HL-60/S4 treated with phorbol 12-myristate 13-acetate at 8.2 ng/mL for 4 days and 3 days (cell line): ENCODE measurements around the gene BAZ2B.
"Not testable (repeated sequence)": the region's sequence is repeated elsewhere in the genome, so short reads cannot be mapped to it uniquely, and the experiment has no call there.

Source experiments
- in situ Hi-C: fragments of 300-500 bp; cut with MboI; formaldehyde crosslinking; loops from 2 replicates; pipeline ENCODE4 v1.15.0; 2022; ENCODE audit warnings: low sequenced_read_pairs

BAZ2B gene, protein sequence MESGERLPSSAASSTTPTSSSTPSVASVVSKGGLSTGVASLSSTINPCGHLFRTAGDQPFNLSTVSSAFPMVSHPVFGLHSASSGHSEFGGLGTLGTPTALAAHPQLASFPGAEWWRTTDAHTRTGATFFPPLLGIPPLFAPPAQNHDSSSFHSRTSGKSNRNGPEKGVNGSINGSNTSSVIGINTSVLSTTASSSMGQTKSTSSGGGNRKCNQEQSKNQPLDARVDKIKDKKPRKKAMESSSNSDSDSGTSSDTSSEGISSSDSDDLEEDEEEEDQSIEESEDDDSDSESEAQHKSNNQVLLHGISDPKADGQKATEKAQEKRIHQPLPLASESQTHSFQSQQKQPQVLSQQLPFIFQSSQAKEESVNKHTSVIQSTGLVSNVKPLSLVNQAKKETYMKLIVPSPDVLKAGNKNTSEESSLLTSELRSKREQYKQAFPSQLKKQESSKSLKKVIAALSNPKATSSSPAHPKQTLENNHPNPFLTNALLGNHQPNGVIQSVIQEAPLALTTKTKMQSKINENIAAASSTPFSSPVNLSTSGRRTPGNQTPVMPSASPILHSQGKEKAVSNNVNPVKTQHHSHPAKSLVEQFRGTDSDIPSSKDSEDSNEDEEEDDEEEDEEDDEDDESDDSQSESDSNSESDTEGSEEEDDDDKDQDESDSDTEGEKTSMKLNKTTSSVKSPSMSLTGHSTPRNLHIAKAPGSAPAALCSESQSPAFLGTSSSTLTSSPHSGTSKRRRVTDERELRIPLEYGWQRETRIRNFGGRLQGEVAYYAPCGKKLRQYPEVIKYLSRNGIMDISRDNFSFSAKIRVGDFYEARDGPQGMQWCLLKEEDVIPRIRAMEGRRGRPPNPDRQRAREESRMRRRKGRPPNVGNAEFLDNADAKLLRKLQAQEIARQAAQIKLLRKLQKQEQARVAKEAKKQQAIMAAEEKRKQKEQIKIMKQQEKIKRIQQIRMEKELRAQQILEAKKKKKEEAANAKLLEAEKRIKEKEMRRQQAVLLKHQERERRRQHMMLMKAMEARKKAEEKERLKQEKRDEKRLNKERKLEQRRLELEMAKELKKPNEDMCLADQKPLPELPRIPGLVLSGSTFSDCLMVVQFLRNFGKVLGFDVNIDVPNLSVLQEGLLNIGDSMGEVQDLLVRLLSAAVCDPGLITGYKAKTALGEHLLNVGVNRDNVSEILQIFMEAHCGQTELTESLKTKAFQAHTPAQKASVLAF (N-terminal part only)

DNA sequence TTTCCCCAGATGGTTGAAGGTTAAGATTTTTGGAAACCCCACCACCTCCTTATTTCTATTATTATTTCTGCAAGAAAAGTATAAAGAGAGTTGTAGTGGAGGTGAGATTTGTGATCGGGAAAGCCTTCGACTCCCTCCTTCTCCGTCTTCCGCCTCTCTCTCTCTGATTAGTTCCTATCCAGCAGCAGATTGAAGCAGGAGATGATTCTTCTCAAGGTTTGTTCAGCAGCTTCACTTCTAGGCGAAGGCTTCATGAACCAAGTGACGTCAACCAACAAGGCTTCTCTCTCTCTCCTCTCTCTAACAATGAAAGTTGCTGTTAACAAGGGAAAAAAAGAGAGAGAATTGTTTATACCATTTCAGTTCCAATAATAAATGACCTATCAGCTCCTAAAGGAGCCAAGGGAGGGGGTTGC, at the start of gene BAZ2B:
BAZ2B (minus strand) TSS at position 263 of the 416 bp plus-strand sequence. CDS start 137,829 bp downstream, outside the sequence.
- in situ Hi-C loops: no loop called here

DNA sequence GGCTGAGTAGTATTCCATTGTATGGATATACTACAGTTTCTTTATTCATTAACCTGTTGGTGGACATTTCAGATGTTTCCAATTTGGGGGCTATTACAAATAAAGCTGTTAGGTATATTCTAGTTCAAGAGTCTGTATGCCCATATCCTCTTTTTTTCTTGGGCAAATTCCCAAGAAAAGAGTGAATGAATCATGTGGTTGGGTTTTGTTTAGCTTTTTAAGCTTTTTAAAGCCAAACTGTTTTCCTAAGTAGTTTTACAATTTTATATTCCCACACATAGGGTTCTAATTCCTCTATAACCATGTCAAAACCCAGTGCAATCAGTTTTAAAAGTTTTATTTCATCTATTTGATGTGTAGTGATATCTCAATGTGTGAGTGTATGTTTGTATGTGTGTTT, 44.9 kb upstream of the BAZ2B start:
- in situ Hi-C loops: no loop called here

DNA sequence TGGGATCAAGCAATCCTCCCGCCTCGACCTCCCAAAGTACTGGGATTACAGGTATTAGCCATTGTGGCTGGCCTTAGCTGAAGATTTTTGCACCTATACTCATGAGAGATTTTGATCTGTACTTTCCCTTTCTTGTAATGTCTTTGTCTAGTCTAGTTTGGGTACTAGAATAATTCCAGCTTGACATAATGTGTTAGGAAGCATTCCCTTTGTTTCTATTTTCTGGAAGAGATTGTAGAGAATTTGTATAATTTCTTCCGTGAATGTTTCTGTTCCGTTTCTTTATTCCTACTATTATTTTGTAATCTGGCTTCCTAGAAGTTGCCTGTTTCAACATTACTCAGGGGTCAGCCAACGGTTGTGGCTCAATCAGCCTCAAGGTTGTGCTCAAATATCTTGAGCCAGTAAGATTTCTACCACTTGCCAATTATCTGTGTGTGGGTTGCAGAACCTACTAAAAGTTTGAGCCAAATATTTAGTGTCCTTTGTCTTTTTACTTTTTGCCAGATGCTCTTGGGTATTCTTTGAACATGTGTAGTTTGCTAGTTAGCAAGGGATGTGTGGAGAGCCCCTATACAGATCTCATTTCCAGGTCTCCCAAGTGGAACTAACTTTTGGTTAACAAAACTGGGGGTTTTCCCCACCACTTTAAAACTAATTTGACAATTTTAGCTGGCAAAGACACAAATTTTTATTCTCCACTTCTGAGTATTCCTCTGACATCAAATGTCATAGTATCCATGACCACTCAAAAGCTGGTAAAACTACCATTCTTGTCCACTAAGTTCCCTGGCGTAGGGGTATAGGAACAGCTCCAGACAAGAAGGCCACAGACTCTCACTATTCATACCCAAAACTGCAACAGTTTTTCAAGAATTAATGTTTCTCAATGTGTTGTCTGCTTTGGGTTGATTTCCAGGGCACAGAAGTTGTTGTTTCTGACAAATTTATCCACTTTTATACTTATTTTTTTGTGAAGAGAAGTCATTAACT, 42.8 kb upstream of the BAZ2B start:
- in situ Hi-C loops: no loop called here

DNA sequence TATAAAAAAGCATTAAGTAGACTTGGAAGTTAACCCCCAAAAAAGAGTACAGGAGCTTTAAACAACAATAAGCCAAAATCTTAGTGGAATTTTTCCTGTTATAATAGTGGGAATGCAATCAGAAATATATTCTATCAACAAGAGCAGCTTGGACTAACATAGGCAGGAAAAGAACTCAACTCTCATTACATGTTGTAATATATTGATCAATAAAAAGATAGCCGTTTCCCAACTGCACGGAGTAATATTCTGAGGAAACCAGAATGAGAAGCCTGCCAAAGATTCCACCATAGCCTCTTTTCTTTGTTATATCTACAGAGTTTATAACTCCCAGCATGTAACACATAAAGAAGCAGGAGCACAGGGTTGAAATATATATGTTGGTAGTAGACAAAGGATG, 37.6 kb upstream of the BAZ2B start:
- in situ Hi-C loops: no loop called here

DNA sequence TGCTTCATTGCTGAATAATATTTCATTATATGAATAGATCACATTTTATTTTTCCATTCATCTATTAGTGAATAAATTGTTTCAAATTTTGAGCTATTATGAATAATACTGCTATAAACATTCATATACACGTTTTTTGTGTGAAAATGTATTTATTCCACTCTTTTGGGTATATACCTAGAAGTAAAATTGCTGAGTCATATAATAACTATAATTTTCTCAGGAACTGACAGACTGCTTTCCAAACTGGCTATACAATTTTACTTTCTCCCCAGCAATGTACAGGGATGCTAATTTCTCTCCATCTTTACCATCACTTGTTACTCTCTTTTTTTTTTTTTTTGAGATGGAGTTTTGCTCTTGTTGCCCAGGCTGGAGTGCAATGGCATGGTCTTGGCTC, 35.5 kb upstream of the BAZ2B start:
- in situ Hi-C loops: no loop called here

DNA sequence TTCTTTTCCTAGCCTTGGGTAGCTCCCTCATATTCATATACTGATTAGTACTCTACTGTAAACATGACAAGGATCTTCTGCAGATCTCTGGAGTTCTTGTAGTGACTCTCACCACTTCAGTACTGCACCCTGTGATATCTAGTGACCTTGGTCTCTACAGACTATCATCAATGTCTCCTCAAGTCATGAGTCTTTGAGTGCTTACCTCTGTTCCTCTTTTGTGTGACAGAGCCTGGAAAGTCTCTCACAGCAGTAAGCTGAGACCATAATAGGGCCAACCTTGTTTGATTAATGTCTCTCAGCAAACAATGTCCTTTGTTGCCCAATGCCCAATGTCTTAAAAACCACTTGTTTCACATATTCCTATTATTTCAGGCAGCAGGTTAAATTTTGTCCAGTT, 34.2 kb upstream of the BAZ2B start:
- in situ Hi-C loops: no loop called here

DNA sequence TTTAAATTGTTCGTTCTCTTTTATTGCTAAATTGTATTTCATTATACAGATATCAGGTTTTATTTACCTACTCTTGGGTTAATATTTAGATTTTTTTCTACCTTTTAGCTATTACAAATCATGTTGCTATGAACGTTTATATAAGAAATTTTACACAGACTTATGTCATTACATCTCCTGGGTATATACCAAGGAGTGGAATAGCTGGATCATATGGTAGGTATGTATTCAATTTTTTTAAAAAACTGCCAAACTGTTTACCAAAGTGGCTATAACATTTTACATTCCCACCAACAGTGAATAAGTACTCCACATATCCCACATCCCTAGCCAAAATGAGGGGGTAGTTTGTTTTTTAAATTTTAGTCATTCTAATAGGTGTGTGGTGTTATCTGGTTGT, 32.3 kb upstream of the BAZ2B start:
- in situ Hi-C loops: no loop called here

DNA sequence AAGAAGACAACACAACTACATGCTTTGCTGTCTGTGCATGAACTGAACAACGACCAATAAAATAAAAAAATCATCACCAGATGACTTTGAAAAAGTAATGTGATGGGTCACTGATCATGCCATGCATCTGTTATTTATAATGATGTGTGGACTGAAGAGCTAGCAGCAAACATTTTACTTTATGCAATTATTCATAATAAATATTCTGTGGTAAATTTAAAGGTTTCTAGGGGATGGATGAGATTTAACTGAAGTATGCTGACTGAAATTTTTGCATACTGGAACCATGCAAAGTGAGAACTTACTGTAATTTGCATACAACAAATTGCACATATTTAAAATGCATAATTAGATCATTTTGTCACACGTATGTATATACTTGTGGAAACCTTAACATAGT, 31.3 kb upstream of the BAZ2B start:
- in situ Hi-C loops: no loop called here

DNA sequence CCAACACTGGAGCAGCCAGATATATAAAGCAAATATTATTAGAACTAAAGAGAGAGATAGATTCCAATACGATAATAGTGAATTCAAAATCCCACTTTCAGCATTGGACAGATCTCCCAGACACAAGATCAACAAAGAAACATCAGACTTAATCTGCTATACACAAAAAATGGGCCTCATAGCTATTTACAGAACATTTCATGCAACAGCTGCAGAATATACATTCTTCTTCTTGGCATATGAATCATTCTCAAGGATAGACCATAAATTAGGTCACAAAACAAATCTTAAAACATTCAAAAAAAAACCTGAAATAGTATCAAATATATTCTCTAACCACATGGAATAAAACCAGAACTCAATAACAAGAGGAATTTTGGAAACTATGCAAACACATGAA, 23.8 kb upstream of the BAZ2B start:
- in situ Hi-C loops: no loop called here

DNA sequence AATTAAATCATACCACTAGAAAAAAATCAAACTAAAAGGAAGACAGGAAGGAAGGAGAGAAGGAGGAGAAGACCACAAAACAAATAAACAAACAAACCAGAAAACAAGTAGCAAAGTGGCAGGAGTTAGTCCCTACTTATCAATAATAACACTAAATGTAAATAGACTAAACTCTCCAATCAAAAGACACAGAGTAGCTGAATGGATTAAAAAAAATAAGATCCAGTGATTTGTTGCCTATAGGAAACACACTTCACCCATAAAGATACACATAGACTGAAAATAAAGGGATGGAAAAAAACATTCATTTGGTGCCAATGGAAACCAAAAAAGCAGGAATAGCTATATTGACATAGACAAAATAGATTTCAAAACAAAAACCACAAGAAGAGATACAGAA, 23.4 kb upstream of the BAZ2B start:
- in situ Hi-C loops: no loop called here

DNA sequence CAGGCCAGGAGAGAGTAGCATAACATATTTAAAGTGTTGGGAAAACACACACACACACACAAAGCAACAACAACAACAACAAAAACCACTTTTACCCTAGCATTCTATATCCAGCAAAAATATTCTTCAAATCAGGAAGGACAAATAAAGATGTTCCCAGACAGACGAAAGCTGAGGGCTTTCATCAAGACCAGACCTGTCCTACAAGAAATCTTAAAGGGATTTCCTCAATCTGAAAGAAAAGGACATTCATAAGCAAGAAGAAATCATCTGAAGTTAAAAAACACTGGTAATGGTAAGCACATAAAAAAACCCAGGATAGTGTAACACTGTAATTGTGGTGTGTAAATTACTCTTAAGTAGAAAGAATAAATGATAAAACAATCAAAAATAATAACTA, 22.7 kb upstream of the BAZ2B start:
- in situ Hi-C loops: no loop called here

DNA sequence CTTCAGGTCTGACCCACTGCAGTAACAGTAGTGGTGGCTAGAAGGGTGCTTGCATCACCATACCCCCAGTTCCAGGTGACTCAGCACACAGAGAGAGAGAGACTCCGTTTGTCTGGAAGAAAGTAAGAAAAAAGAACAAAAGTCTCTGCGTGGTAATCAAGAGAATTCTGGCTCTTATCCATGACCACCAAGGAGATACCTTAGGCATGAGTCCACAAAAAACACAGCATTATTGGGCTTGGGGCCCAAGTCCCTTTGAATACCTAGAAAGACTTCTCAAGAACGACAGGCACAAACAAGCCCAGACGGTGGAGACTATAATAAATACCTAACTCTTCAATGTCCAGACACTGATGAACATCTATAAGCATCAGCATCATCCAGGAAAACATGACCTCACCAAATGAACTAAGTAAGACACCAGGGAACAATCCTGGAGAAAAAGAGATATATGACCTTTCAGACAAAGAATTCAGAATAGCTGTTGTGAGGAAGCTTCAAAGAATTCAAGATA, 21.7 kb upstream of the BAZ2B start:
- in situ Hi-C loops: no loop called here

DNA sequence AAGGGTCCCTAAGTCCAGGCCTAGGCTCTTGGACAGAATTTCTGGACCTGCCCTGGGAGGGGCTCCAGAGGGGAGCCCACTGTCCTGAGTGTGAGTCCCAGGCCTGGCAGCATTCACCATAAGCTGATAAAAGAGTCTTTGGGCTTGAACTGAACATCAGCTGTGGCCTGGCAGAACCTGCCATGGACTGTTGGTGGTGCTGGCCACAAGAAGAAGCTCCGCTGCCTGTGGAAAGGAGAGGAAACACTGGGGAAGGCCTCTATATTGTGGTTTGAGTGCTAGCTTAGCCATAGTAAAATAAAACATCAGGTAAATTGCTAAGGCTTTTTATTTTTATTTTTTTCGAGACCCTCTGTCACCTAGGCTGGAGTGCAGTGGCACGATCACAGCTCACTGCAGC, 20.9 kb upstream of the BAZ2B start:
- in situ Hi-C loops: no loop called here

DNA sequence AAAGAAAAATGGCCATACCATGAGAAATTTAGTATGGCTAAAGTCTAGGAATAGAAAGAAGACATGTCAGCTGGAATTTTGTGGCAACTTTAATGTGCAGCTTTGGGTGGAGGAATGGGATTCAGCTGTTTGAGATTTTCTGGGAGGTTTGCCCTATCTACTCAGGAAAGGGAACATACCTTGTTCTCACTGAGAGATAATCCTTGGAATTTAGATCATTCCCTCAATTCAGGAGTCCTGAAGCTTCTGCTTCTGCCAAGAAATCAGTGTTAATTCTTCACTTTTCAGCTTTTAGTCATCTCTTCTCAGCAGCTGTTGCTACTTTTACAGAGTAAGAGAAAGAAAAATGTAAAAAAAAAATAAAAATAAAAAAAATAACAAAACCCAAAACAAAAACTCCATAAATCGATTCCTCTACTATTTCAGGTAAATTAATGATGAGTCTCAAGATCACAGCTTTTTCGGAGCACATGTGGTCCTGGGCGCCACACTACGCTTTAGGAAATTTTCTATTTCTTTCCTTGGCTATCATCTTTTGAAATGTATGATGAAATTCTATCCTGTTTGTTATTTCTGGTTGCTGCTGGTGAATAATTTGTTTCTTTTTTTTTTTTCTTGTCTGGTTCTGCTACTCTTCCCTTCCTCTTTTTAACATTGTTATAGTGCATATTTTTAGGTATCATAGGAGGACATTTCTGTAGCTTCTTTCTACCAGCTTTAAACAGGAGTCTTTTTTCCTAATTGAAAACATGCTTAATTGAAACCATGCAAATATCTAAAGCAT, 18.9 kb upstream of the BAZ2B start:
- in situ Hi-C loops: no loop called here

DNA sequence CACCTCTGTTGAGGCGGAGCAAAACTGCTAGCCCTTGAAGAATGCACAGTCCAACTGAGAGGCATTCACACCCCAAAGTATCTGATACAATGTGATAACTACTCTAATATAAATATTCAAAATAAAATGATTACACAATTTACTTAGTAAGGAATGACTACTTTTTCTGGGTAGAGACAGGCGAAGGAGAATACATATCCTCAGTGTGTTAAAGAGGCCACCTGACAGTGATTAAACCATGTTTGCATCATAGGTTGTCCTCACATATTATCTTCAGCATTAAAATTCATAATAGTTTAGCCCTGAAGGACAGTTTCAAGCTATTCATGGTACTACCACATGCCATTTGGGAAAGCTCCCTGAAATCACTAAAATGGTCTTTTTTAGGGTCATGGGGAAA, 16.9 kb upstream of the BAZ2B start:
- in situ Hi-C loops: no loop called here

DNA sequence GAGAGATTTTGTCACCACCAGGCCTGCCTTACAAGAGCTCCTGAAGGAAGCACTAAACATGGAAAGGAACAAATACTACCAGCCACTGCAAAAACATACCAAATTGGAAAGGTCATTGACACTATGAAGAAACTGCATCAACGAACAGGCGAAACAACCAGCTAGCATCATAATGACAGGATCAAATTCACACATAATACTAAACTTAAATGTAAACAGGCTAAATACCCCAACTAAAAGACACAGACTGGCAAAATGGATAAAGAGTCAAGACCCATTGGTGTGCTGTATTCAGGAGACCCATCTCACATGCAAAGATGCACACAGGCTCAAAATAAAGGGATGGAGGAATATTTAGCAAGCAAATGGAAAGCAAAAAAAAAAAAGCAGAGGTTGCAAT, 9.3 kb upstream of the BAZ2B start:
- in situ Hi-C loops: not testable (repeated sequence)

DNA sequence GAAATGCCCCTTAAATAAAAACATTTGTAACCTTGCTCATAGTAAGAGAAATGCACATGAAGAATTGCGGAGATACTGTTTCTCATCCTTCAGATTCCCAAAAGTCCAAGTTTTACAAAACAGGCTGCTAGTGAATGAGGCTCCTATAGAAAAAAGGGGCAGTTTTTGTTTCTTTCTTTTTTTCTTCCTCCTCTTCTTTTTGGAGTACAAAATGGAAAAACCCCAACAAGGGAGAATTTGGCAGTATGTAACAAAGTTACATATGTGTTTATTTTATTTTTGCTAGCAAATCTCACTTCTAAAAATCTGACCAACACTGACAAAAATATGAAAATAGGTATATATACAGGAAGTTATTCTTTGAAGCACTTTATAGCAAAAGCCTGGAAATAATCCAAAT, 7.1 kb upstream of the BAZ2B start:
- in situ Hi-C loops: no loop called here

DNA sequence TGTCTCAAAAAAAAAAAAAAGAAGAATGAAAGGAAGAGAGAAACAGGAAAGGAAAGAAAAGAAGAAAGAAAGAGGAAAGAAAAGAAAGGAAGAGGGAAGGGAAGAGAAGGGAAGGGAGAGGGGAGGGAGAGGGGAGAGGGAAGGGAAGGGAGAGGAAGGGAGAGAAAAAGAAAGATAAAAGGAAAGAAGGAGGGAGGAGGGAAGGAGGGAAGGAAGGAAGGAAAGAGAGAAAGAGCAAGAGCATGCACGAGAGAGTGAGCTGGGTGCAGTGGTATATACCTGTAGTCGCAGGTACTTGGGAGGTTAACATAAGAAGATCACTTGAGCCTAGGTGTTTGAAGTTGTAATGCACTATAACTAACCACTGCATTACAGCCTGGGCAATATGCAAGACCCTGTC, 6.6 kb upstream of the BAZ2B start:
- in situ Hi-C loops: no loop called here

DNA sequence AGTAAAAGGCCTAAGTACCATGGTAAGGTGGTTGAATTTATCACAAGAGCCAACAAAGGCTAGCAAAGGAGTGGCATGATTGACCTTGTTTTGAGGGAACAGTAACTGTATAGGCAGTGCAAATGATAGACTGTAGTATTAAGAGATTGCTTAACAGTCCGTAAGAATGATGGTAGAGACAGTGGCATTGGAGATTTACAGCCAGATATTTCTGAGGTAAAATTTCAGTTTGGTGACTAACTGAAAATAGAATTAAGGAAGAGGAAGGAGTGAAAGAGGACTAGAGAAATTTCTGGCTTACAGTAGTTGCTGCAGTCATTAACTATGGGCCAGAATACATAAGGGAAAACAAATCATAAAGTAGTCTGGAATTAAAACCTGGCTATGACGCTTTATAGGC, 4.4 kb upstream of the BAZ2B start:
- in situ Hi-C loops: no loop called here
